Mesendoderm (in vitro differentiated cells): ENCODE measurements around the gene PLAC1.

ENCODE experiments used
- DNase-seq: peaks from one replicate; pipeline ENCODE4 v3.0.0; 2013
- H2AK5ac ChIP-seq: 2 replicates; pipeline ENCODE4 v1.6.1; 2013; ENCODE audit warnings: low read length, inconsistent platforms
- H2BK120ac ChIP-seq: 2 replicates; pipeline ENCODE4 v1.6.1; 2013; ENCODE audit warnings: low read depth, mild to moderate bottlenecking, low read length, moderate library complexity, mixed read lengths
- H2BK15ac ChIP-seq: replicated peaks from 2 replicates; pipeline ENCODE4 v1.6.1; 2013; ENCODE audit warnings: low read depth, mild to moderate bottlenecking, moderate library complexity
- H2BK5ac ChIP-seq: 2 replicates; pipeline ENCODE4 v1.6.1; 2013; ENCODE audit warnings: low read length, inconsistent platforms
- H3K18ac ChIP-seq: 2 replicates; pipeline ENCODE4 v1.6.1; 2013; ENCODE audit warnings: mild to moderate bottlenecking, low read length, mixed read lengths
- H3K23ac ChIP-seq: one replicate; pipeline ENCODE4 v1.6.1; 2013; ENCODE audit warnings: low read length
- H3K27ac ChIP-seq: 2 replicates; pipeline ENCODE4 v1.5.1; 2013; ENCODE audit warnings: low read depth, mild to moderate bottlenecking, inconsistent platforms, low read length, moderate library complexity
- H3K27me3 ChIP-seq: 2 replicates; pipeline ENCODE4 v1.6.1; 2013; ENCODE audit warnings: low read length, control low read depth, mild to moderate bottlenecking, inconsistent platforms; ENCODE audit not compliant: insufficient read depth, poor library complexity
- H3K36me3 ChIP-seq: 2 replicates; pipeline ENCODE4 v1.6.1; 2013; ENCODE audit warnings: low read length, inconsistent platforms; ENCODE audit not compliant: control insufficient read depth, insufficient read depth
- H3K4ac ChIP-seq: one replicate; pipeline ENCODE4 v1.6.1; 2013; ENCODE audit warnings: low read depth, mild to moderate bottlenecking, low read length, moderate library complexity
- H3K4me1 ChIP-seq: 2 replicates; pipeline ENCODE4 v1.6.1; 2013; ENCODE audit warnings: low read depth, low read length, inconsistent platforms; ENCODE audit not compliant: control insufficient read depth
- H3K4me2 ChIP-seq: 2 replicates; pipeline ENCODE4 v1.6.1; 2013; ENCODE audit warnings: low read length
- H3K4me3 ChIP-seq: 2 replicates; pipeline ENCODE4 v1.5.1; 2013; ENCODE audit warnings: mild to moderate bottlenecking, low read length
- H3K56ac ChIP-seq: one replicate; pipeline ENCODE4 v1.6.1; 2013; ENCODE audit warnings: low read length
- H3K79me1 ChIP-seq: 2 replicates; pipeline ENCODE4 v1.6.1; 2013; ENCODE audit warnings: low read length, inconsistent platforms
- H3K79me2 ChIP-seq: 2 replicates; pipeline ENCODE4 v1.6.1; 2013; ENCODE audit warnings: mild to moderate bottlenecking, low read length; ENCODE audit not compliant: control insufficient read depth, insufficient read depth
- H3K9ac ChIP-seq: 2 replicates; pipeline ENCODE4 v1.6.1; 2013; ENCODE audit warnings: low read length, inconsistent platforms
- H4K5ac ChIP-seq: one replicate; pipeline ENCODE4 v1.6.1; 2013; ENCODE audit warnings: low read length
- H4K8ac ChIP-seq: one replicate; pipeline ENCODE4 v1.6.1; 2013; ENCODE audit warnings: low read depth, mild to moderate bottlenecking, control low read depth, low read length, moderate library complexity
- WGBS: extraction: QIAGEN DNeasy Blood & Tissue Kit; methylation state at CpG from one replicate; pipeline ENCODE4 v1.1.7; 2013; ENCODE audit warnings: low lambda C conversion rate, missing lambda C conversion rate; ENCODE audit not compliant: insufficient coverage; ENCODE audit errors: extremely low coverage; 5-methylcytosine and 5-hydroxymethylcytosine counted together

PLAC1 gene

DNA sequence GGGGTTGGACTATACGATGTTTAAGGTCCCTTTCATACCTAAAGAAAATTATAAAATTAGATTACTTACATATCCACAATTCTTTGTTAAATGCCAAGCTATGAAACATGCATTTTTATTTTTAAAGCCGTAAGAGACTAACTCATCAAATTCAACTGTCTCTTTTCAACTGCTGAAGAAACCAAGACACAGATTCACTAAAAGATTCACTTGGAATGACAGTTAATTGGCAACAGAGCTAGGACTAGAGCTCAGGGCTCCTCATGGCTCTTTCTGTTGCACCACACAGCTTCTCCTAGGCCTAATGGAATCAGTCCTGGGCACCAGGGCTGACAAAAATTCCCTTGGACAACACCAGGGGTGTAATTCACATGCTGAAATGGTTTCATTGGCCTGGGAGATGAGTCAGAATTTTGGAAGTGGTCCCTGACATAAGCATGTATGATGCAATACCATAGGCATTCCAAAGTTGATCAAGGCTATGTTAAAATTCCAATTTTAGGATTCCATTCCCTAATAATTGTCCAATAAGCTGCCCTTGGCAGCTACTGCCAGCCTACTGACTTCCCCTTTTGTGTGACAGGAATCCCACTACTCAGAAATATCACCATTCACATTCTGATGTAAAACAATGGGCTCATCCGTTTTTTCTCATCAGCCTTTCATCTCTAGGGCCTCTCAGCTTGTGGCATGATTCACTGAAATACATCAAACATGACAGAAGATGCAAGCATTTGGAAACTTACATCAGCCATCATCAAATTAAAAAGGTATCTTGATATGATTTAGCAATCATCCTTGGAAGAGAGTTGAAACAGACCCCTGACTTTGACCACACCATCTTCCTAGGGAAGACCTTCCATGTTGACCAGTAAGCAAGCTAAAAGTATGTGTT lies 54.2 kb downstream of the PLAC1 start:
- H3K4me2 ChIP-seq = no peak overlapping the region
- H3K27ac ChIP-seq = no peak overlapping the region
- H2BK5ac ChIP-seq = no peak overlapping the region
- H3K27me3 ChIP-seq = no peaks in the 10 kb centered on the region
- H3K79me1 ChIP-seq = no peaks in the 10 kb centered on the region
- WGBS = no CpG with 5 or more reads among the region's 3 CpGs
- no peaks in the 10 kb centered on the region for H3K79me2 ChIP-seq
- no peak overlapping the region for H2BK120ac ChIP-seq
- H3K4me1 ChIP-seq = no peaks in the 10 kb centered on the region
- H3K9ac ChIP-seq = no peak overlapping the region
- no peak overlapping the region for H3K23ac ChIP-seq
- no peak overlapping the region for H2BK15ac ChIP-seq
- no peaks in the 10 kb centered on the region for H3K36me3 ChIP-seq
- no peak overlapping the region for H3K4me3 ChIP-seq
- H4K5ac ChIP-seq = no peak overlapping the region
- no peak overlapping the region for H4K8ac ChIP-seq
- H3K18ac ChIP-seq = no peak overlapping the region
- no peak overlapping the region for H3K56ac ChIP-seq
- H2AK5ac ChIP-seq = no peak overlapping the region
- DNase-seq = peak; percentile 78
- H3K4ac ChIP-seq = no peak overlapping the region

GRCh38 chrX:134602410-134602809 lies 55.9 kb downstream of the PLAC1 start:
- Histone ChIP-seq H4K5ac (no peak overlapping the region), H3K4me3 (no peak overlapping the region), H3K56ac (no peak overlapping the region), H3K79me1 (no peaks in the 10 kb centered on the region), H2AK5ac (no peak overlapping the region), H3K79me2 (no peaks in the 10 kb centered on the region), H3K36me3 (no peaks in the 10 kb centered on the region), H3K18ac (no peak overlapping the region), H3K23ac (no peak overlapping the region), H3K4me1 (no peaks in the 10 kb centered on the region), H2BK120ac (no peak overlapping the region), H3K27ac (no peak overlapping the region), H2BK15ac (no peak overlapping the region), H3K4ac (no peak overlapping the region), H4K8ac (no peak overlapping the region), H3K27me3 (no peaks in the 10 kb centered on the region), H3K9ac (no peak overlapping the region), H2BK5ac (no peak overlapping the region), H3K4me2 (no peak overlapping the region)
- DNase-seq = no peak

DNA sequence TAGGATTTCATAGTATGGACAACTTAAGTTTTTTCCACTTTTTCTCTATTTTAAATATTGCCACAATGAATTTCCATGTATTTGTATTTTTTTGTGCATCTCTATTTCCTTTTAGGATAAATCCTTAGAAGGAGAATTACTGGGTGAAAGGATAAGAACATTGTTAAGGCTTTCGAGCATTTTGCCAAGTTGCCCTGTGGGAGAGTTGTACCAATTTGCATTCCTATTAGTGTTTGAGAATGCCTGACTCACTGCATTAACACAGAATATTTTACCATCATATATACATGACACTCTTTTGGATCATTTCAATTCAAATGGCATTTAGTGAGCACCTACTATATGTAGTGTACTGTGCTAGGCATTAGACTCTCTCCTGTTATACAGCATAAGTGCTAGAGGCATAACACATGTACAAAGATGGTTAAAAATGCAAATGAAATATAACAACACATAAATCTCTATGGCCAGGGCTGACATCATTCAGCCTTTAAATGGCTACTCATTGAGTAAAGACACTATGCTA lies 57.0 kb downstream of the PLAC1 start:
- Histone ChIP-seq H3K4me1 (no peaks in the 10 kb centered on the region), H3K79me1 (no peaks in the 10 kb centered on the region), H3K18ac (no peak overlapping the region), H3K4me2 (no peak overlapping the region), H3K36me3 (no peaks in the 10 kb centered on the region), H3K23ac (no peak overlapping the region), H2AK5ac (no peak overlapping the region), H4K5ac (no peak overlapping the region), H3K4ac (no peak overlapping the region), H2BK5ac (no peak overlapping the region), H4K8ac (no peak overlapping the region), H2BK15ac (no peak overlapping the region), H2BK120ac (no peak overlapping the region), H3K56ac (no peak overlapping the region), H3K4me3 (no peak overlapping the region), H3K27ac (no peak overlapping the region), H3K27me3 (no peaks in the 10 kb centered on the region), H3K9ac (no peak overlapping the region), H3K79me2 (no peaks in the 10 kb centered on the region)
- DNase-seq = no peak
- WGBS = no CpG with 5 or more reads among the region's 1 CpG

DNA sequence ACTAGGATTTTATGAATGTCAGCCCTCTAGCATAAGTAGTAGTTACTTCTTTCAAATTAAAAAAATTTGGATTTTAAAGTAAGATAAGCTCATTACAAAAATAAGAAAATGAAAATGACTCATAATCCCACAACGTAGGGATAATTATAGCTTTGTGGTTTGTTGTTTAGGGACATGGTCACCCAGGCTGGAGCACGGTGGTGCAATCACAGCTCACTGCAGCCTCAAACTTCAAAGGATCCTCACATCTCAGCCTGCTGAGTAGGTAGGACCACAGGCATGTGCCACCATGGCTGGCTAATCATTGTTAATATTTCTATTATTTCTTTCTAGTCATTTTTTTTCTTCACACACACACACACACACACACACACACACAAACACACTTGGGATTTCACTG lies 57.6 kb downstream of the PLAC1 start:
- H3K4me1 ChIP-seq = no peaks in the 10 kb centered on the region
- H3K9ac ChIP-seq = no peak overlapping the region
- no peak overlapping the region for H3K4me3 ChIP-seq
- no CpG with 5 or more reads among the region's 2 CpGs for WGBS
- H3K27ac ChIP-seq = no peak overlapping the region
- DNase-seq = no peak
- H3K4ac ChIP-seq = no peak overlapping the region
- no peak overlapping the region for H3K18ac ChIP-seq
- H3K56ac ChIP-seq = no peak overlapping the region
- no peak overlapping the region for H2BK5ac ChIP-seq
- H3K36me3 ChIP-seq = no peaks in the 10 kb centered on the region
- no peak overlapping the region for H3K23ac ChIP-seq
- no peak overlapping the region for H2AK5ac ChIP-seq
- no peak overlapping the region for H4K8ac ChIP-seq
- H4K5ac ChIP-seq = no peak overlapping the region
- no peak overlapping the region for H3K4me2 ChIP-seq
- H3K79me1 ChIP-seq = no peaks in the 10 kb centered on the region
- no peak overlapping the region for H2BK120ac ChIP-seq
- no peaks in the 10 kb centered on the region for H3K79me2 ChIP-seq
- no peak overlapping the region for H2BK15ac ChIP-seq
- H3K27me3 ChIP-seq = no peaks in the 10 kb centered on the region

- Histone ChIP-seq H3K23ac (no peak overlapping the region), H4K8ac (no peak overlapping the region), H4K5ac (no peak overlapping the region), H3K56ac (no peak overlapping the region), H3K4me3 (no peak overlapping the region), H3K4ac (no peak overlapping the region), H2BK5ac (no peak overlapping the region), H3K4me2 (no peak overlapping the region), H3K79me2 (no peaks in the 10 kb centered on the region), H3K4me1 (no peaks in the 10 kb centered on the region), H3K36me3 (no peaks in the 10 kb centered on the region), H2BK120ac (no peak overlapping the region), H3K27ac (no peak overlapping the region), H3K27me3 (no peaks in the 10 kb centered on the region), H3K9ac (no peak overlapping the region), H2AK5ac (no peak overlapping the region), H3K18ac (no peak overlapping the region), H2BK15ac (no peak overlapping the region), H3K79me1 (no peaks in the 10 kb centered on the region)
- WGBS = no CpG with 5 or more reads among the region's 5 CpGs
- DNase-seq = no peak
Observed at GRCh38 chrX:134599184-134599914, 58.9 kb downstream of the PLAC1 start.
